ENCODE data around the gene TNRC6C. TPM values are rescaled to one million over a fixed set of nuclear protein-coding genes. Genes with fewer than 3 reads are reported as not detected.
A peak's percentile ranks its signal among the peaks of the same experiment; 100 is the strongest.

The TNRC6C gene
- total RNA-seq, 4 donors from 2014 or later: 5.3 to 15.4 (median 6.8) TPM

DNA sequence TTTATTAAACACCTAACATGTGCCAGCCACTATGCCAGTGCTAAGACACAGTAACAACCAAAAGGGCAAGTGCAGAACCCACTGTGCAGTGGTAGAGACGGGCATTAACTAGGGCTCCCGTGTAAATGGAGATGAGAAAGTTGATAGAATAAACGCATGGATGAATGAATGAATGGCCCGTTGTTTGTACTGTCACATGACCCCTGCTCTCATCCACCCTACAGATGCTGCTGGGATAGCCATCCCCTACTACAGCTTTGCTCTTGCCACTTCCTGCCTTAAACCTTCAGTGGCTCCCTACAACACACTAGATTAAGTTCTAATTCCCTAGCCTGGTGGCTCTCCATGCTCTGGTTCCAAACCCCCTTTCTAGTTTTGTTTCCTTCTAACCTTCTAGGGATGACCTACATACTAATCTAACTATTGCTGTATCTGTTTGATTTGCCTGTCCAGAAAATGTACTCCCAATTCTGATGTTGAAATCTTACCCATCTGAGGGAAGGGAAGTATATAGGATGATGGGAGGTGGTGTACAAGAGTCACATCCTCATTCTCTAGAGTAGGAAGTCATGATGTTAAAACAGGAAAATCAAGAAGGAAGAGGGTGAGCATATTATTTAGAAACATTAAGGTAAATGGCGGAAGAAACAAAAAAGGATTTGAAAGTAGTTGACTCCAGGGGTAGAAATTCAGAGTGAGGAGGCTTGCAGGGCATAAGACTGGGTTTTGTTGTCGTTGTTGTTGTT lies 11.4 kb upstream of the TNRC6C start:
- intact Hi-C loops (cut with DNase I; ENCODE audit: low total_unique reads): no loop called here
- no peak for TF ChIP-seq CTCF (IDR thresholded peaks at IDR 0.05)
- no peak overlapping the region for H3K4me3 ChIP-seq (ENCODE audit: low read depth, poor library complexity, severe bottlenecking)
- WGBS, 2 donors: 84 to 92% methylated on average over 6 of the region's 6 CpGs
- DNase-seq (ENCODE audit: low spot score in 2 of 2): no peak

- DNase-seq (ENCODE audit: low spot score in 2 of 2): peak in 1 of 2 donors; percentile 63
- no peak for TF ChIP-seq CTCF (IDR thresholded peaks at IDR 0.05)
- no peak for TF ChIP-seq POLR2A (IDR thresholded peaks at IDR 0.05)
These were observed 9.8 kb upstream of the TNRC6C start for GRCh38 chr17:77948690-77949114.

DNA sequence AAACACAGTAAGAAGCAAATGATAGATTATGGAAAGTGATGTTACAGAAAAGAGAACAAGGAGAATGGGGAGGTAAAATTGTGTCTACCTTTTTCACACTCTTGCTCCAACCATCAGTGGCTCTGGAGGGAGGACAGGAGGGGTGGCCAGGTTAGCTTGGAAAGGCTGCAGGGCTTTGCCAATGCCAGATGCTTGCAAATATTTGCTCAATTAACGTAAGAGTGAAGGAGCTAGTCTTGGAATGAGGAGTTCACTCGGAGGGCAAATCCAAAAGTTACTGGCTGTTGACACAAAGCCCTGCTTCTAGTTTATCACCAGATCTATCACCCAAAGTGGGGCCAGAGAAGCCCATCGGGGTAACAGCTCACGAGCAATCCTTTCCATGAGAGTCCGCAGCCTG lies 7.4 kb upstream of the TNRC6C start:
- DNase-seq (ENCODE audit: low spot score in 2 of 2): no peak
- no peak overlapping the region for H3K4me3 ChIP-seq (ENCODE audit: low read depth, poor library complexity, severe bottlenecking)
- TF ChIP-seq CTCF (IDR thresholded peaks at IDR 0.05) (no peak), POLR2A (IDR thresholded peaks at IDR 0.05) (no peak)
- WGBS, 2 donors: 79 to 80% methylated on average over 5 of the region's 5 CpGs
- intact Hi-C loops (cut with DNase I; ENCODE audit: low total_unique reads): no loop called here

More at GRCh38 chr17:77948690-77949114, 9.8 kb upstream of the TNRC6C start:
- WGBS, 2 donors: 24 to 32% methylated on average over 3 of the region's 3 CpGs
- intact Hi-C loops (cut with DNase I; ENCODE audit: low total_unique reads): no loop called here
- H3K4me3 ChIP-seq (ENCODE audit: low read depth, poor library complexity, severe bottlenecking): no peak overlapping the region

DNA sequence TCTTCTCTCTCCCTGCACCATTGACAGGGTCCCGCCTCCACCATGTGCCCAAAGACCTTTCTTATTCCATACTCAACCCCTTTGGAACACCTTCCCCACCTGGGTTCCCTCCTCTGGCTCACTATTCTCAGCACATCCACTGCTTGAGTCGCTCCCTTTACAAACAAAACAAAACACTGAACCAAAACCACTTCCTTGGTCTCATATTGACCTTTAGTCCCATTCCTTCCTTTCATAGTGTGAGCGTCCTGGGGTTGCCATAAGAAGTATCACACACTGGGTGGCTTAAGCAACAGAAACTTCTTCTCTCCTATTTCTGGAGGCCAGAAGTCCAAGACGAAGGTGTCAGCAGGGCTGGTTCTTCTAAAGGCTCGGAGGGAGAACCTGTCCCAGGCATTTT lies 6.1 kb upstream of the TNRC6C start:
- intact Hi-C loops (cut with DNase I; ENCODE audit: low total_unique reads): no loop called here
- WGBS, 2 donors: 93 to 96% methylated on average over 5 of the region's 5 CpGs
- TF ChIP-seq POLR2A (IDR thresholded peaks at IDR 0.05) (no peak), CTCF (IDR thresholded peaks at IDR 0.05) (no peak)

GRCh38 chr17:77957235-77957856 lies 1.2 kb upstream of the TNRC6C start:
- WGBS, 2 donors: 19 to 26% methylated on average over 24 of the region's 24 CpGs
- TF ChIP-seq CTCF (IDR thresholded peaks at IDR 0.05): no peak
- TF ChIP-seq POLR2A (IDR thresholded peaks at IDR 0.05): no peak
- intact Hi-C loops (cut with DNase I; ENCODE audit: low total_unique reads): no loop called here

More for the DNA sequence above, 6.1 kb upstream of the TNRC6C start:
- no peak for DNase-seq (ENCODE audit: low spot score in 2 of 2)
- H3K4me3 ChIP-seq (ENCODE audit: low read depth, poor library complexity, severe bottlenecking): no peak overlapping the region

More at GRCh38 chr17:77957235-77957856, 1.2 kb upstream of the TNRC6C start:
- DNase-seq (ENCODE audit: low spot score in 2 of 2): no peak
- peak overlapping the region; percentile 45 for H3K4me3 ChIP-seq (ENCODE audit: low read depth, poor library complexity, severe bottlenecking)

All from lower leg skin (tissue), 4 donors.